Hepatocyte (in vitro differentiated cells): ENCODE data around the gene DDX53.

Experiments used
- EZH2 ChIP-seq: fragments of 200-600 bp; sonication (generic); IDR thresholded peaks from 2 replicates; pipeline ENCODE4 v1.6.1; 2016; ENCODE audit warnings: antibody characterized with exemption, mild to moderate bottlenecking, borderline replicate concordance
- TF ChIP-seq, protein P1 (sequence below): fragments of 200-600 bp; sonication (generic); IDR thresholded peaks from 2 replicates; pipeline ENCODE4 v1.5.1; 2016; ENCODE audit warnings: antibody characterized with exemption, mild to moderate bottlenecking; ENCODE audit not compliant: poor library complexity

DNA sequence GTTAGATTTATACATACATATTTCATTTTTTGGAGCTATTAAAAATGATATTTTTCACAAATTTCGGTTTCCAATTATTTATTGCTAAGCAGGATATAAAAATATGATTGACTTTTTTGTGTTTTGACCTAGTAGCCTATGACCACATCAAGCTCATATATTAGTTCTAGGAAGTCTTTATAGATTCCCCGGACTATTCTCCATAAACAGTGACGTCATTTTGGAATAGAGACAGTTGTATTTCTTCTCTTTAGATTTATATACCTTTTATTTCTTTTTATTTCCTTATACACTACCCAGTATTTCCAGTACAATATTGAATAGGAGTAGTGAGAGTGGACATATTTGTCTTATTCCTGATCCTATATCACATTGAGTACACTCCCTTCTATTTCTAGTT lies 31.8 kb downstream of the DDX53 start:
- TF ChIP-seq, protein P1, sequence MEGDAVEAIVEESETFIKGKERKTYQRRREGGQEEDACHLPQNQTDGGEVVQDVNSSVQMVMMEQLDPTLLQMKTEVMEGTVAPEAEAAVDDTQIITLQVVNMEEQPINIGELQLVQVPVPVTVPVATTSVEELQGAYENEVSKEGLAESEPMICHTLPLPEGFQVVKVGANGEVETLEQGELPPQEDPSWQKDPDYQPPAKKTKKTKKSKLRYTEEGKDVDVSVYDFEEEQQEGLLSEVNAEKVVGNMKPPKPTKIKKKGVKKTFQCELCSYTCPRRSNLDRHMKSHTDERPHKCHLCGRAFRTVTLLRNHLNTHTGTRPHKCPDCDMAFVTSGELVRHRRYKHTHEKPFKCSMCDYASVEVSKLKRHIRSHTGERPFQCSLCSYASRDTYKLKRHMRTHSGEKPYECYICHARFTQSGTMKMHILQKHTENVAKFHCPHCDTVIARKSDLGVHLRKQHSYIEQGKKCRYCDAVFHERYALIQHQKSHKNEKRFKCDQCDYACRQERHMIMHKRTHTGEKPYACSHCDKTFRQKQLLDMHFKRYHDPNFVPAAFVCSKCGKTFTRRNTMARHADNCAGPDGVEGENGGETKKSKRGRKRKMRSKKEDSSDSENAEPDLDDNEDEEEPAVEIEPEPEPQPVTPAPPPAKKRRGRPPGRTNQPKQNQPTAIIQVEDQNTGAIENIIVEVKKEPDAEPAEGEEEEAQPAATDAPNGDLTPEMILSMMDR = no peak
- no peak for TF ChIP-seq EZH2
